ENCODE data around the gene PITPNC1. TPM values are rescaled to one million over a fixed set of nuclear protein-coding genes. Genes with fewer than 3 reads are reported as not detected.
A peak's percentile ranks its signal among the peaks of the same experiment; 100 is the strongest.
"Not testable (repeated sequence)": the region's sequence is repeated elsewhere in the genome, so short reads cannot be mapped to it uniquely, and the experiment has no call there.

The PITPNC1 gene
- total and polyA plus RNA-seq, 2 donors (not counting 1 experiment from before 2014, with no cell fraction given), result 4.7 to 26.1 TPM

DNA sequence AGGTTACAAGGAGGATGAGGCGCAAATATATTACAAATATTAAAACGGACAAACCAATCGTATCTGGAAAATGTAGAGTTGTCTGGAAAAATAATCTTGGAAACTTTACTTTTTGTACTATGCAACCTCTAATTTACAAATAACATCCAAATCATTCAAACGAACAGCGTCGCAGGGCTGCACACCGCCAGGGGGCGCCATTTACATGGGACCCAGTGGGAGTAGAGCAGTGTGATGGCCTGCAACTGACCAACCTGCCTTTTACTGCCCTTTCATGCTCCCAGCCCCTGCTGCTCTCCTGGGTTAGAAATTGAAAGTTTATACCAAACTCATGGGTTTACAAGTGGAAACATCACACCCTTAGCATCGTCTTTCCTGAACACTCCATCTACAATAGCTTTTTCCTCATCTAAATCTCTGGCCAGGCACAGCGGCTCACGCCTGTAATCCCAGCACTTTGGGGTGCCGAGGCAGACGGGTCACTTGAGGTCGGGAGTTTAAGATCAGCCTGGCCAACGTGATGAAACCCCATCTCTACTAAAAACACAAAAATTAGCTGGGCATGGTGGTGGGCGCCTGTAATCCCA, 10.0 kb downstream of the PITPNC1 start:
- no peak overlapping the region for H3K4me2 ChIP-seq (replicated peaks; ENCODE audit: low read depth, low read length, poor library complexity, severe bottlenecking)
- no peaks in the 10 kb centered on the region for H3K4me1 ChIP-seq (ENCODE audit: control insufficient read depth in 2 of 2, insufficient read depth in 2 of 2, low read length in 2 of 2)
- POLR2A ChIA-PET, result interaction anchor here (0.6 kb wide), 1 partner anchor 22 kb away, joined by 5 read pairs; no protein-coding TSS in a partner anchor
- peaks cover 15% of the 10 kb centered on the region for H3K79me2 ChIP-seq (ENCODE audit: control insufficient read depth, insufficient read depth, low read length)
- H3K9me3 Mint-ChIP-seq (ENCODE audit: insufficient read depth), result no peaks in the 10 kb centered on the region
- no peaks in the 10 kb centered on the region for H3K27me3 Mint-ChIP-seq
- CTCF ChIA-PET, result interaction anchor here (0.8 to 2.0 kb wide), 4 partner anchors 8 to 242 kb away, joined by 3 to 9 read pairs (median 5); no protein-coding TSS in a partner anchor
- no peaks in the 10 kb centered on the region for H3K27me3 ChIP-seq (replicated peaks in 1 of 4; ENCODE audit: control extremely low read depth in 1 of 4, control insufficient read depth in 3 of 4, insufficient read depth in 4 of 4, low read length in 3 of 4)
- intact Hi-C loops (cut with micrococcal nuclease), result no loop called here
- no peak overlapping the region for H3K9ac ChIP-seq (ENCODE audit: low read length)
- H3K36me3 ChIP-seq (replicated peaks in 1 of 2; ENCODE audit: control extremely low read depth in 1 of 2, control insufficient read depth in 1 of 2, extremely low read depth in 1 of 2, insufficient read depth in 2 of 2, low read length in 1 of 2), result no peaks in the 10 kb centered on the region
- H3K4me1 Mint-ChIP-seq, result peaks cover 20% of the 10 kb centered on the region
- H3K4me3 ChIP-seq (ENCODE audit: control extremely low read depth in 1 of 5, extremely low read depth in 1 of 5, insufficient read depth in 1 of 5, low read depth in 2 of 5, low read length in 4 of 5), result no peak overlapping the region
- no peak overlapping the region for H3K27ac Mint-ChIP-seq
- TF ChIP-seq EZH2 (IDR thresholded peaks at IDR 0.05; ENCODE audit: borderline replicate concordance, insufficient read depth, low read depth, low read length, poor library complexity, severe bottlenecking), result no peak
- TF ChIP-seq CTCF (IDR thresholded peaks at IDR 0.05), result peak; percentile 57
- no peak overlapping the region for H3K27ac ChIP-seq (ENCODE audit: low read length in 2 of 2)
- peaks cover 0 to 3% (median 0%) of the 10 kb centered on the region in 3 donors for H3K9me3 ChIP-seq (ENCODE audit: control extremely low read depth in 1 of 3, control insufficient read depth in 2 of 3, insufficient read depth in 1 of 3, low read length in 2 of 3)
- no peak overlapping the region for H2AFZ ChIP-seq (ENCODE audit: insufficient read depth, low read depth, low read length, poor library complexity, severe bottlenecking)
- 100% methylated on average over 6 of the region's 16 CpGs for WGBS (ENCODE audit: insufficient coverage)
- ATAC-seq (ENCODE audit: low read depth) (no peak), DNase-seq (no peak)
- H3K4me3 Mint-ChIP-seq, result no peak overlapping the region
- H4K20me1 ChIP-seq (ENCODE audit: control insufficient read depth, insufficient read depth, low read length, poor library complexity, severe bottlenecking), result no peaks in the 10 kb centered on the region

DNA sequence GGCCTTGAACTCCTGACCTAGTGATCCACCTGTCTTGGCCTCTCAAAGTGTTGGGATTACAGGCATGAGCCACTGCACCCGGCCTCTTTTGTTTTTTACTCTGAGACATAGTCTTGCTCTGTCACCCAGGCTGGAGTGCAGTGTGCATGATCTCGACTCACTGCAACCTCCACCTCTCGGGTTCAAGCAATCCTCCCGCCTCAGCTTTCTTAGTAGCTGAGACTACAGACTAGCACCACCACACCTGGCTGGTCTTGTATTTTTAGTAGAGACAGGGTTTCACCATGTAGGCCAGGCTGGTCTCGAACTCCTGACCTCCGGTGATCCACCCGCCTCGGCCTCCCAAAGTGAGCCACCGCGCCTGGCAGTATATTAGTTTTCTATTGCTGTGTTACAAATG, 11.5 kb downstream of the PITPNC1 start:
- DNase-seq; H3K27ac ChIP-seq (ENCODE audit: low read length in 2 of 2); H4K20me1 ChIP-seq (ENCODE audit: control insufficient read depth, insufficient read depth, low read length, poor library complexity, severe bottlenecking); H3K4me2 ChIP-seq (replicated peaks; ENCODE audit: low read depth, low read length, poor library complexity, severe bottlenecking); H3K9ac ChIP-seq (ENCODE audit: low read length); H3K9me3 Mint-ChIP-seq (ENCODE audit: insufficient read depth); H3K4me1 ChIP-seq (ENCODE audit: control insufficient read depth in 2 of 2, insufficient read depth in 2 of 2, low read length in 2 of 2); ATAC-seq (ENCODE audit: low read depth); H3K36me3 ChIP-seq (replicated peaks in 1 of 2; ENCODE audit: control extremely low read depth in 1 of 2, control insufficient read depth in 1 of 2, extremely low read depth in 1 of 2, insufficient read depth in 2 of 2, low read length in 1 of 2); H3K27me3 ChIP-seq (replicated peaks in 1 of 4; ENCODE audit: control extremely low read depth in 1 of 4, control insufficient read depth in 3 of 4, insufficient read depth in 4 of 4, low read length in 3 of 4); H3K4me3 ChIP-seq (ENCODE audit: control extremely low read depth in 1 of 5, extremely low read depth in 1 of 5, insufficient read depth in 1 of 5, low read depth in 2 of 5, low read length in 4 of 5); H3K4me3 Mint-ChIP-seq; H3K27me3 Mint-ChIP-seq; H3K27ac Mint-ChIP-seq; intact Hi-C loops (cut with micrococcal nuclease); H2AFZ ChIP-seq (ENCODE audit: insufficient read depth, low read depth, low read length, poor library complexity, severe bottlenecking); H3K9me3 ChIP-seq (ENCODE audit: control extremely low read depth in 1 of 3, control insufficient read depth in 2 of 3, insufficient read depth in 1 of 3, low read length in 2 of 3); POLR2A ChIA-PET: not testable (repeated sequence)
- 100% methylated on average over 5 of the region's 10 CpGs for whole genome bisulfite sequencing (ENCODE audit: insufficient coverage)
- CTCF ChIA-PET, result interaction anchor here (0.9 to 2.0 kb wide), 3 partner anchors 10 to 305 kb away, joined by 5 to 9 read pairs (median 6); no protein-coding TSS in a partner anchor
- H3K4me1 Mint-ChIP-seq, result peaks cover 20% of the 10 kb centered on the region
- peaks cover 12% of the 10 kb centered on the region for H3K79me2 ChIP-seq (ENCODE audit: control insufficient read depth, insufficient read depth, low read length)
